A549 (cell line): ENCODE results near the gene SIVA1.

Source experiments
- EHMT2 ChIP-seq: fragments of 200-600 bp; sonication (generic); IDR thresholded peaks from 2 replicates; pipeline ENCODE4 v1.6.1; 2016; ENCODE audit warnings: antibody characterized with exemption, low read depth, mild to moderate bottlenecking, moderate library complexity
- ESRRA ChIP-seq: fragments of 150-350 bp; IDR thresholded peaks from 2 replicates; pipeline ENCODE4 v1.6.1; 2014; ENCODE audit warnings: mild to moderate bottlenecking, low read length, borderline replicate concordance
- POLR2A ChIP-seq: IDR thresholded peaks from 2 replicates; pipeline ENCODE4 v1.6.1; 2012; ENCODE audit warnings: mild to moderate bottlenecking, low read length
- RFX5 ChIP-seq: fragments of 450-650 bp; IDR thresholded peaks from 2 replicates; pipeline ENCODE4 v1.7.1; 2014; ENCODE audit warnings: antibody characterized with exemption, mild to moderate bottlenecking, moderate library complexity
- TF ChIP-seq, protein P1 (sequence below): fragments of >200 bp; sonication (Bioruptor Twin); formaldehyde crosslinking; IDR thresholded peaks from 3 replicates; pipeline ENCODE4 v1.5.1; 2016
- TF ChIP-seq, protein P2 (sequence below): fragments of 250-450 bp; sonication (Bioruptor Pico); IDR thresholded peaks from 2 replicates; pipeline ENCODE4 v1.5.0; 2021; ENCODE audit warnings: mild to moderate bottlenecking, moderate library complexity, borderline replicate concordance

DNA sequence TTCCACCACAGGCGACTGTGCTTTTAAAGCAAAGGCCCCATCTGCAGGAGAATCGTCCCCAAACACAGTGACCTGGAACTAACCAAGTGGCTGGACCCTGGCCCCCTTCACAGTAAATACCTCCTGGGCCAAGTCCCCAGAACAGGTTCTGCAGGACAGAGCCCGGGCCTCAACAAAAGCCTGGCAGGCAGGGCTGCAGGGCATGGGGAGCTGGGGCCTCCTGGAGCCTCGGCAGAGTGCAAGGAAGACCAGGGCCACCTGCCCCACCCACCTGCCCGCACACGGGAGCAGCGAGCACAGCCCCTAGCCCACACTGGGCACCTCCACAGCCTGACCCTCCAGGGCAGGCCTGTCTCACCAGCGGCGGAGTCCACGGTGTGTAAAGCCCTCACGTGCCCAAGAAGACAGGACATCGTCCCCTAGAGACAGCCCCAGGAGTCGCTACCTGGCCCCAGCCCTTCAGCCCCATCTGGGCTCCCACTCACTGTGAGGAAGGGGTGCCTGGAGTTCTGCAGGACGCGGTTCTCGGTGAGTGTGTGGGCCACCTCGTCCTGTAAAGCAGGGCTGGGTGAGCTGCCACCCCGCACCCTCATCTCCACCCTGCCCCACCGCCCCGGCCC is 21.6 kb downstream of the SIVA1 start:
- TF ChIP-seq, protein P1, sequence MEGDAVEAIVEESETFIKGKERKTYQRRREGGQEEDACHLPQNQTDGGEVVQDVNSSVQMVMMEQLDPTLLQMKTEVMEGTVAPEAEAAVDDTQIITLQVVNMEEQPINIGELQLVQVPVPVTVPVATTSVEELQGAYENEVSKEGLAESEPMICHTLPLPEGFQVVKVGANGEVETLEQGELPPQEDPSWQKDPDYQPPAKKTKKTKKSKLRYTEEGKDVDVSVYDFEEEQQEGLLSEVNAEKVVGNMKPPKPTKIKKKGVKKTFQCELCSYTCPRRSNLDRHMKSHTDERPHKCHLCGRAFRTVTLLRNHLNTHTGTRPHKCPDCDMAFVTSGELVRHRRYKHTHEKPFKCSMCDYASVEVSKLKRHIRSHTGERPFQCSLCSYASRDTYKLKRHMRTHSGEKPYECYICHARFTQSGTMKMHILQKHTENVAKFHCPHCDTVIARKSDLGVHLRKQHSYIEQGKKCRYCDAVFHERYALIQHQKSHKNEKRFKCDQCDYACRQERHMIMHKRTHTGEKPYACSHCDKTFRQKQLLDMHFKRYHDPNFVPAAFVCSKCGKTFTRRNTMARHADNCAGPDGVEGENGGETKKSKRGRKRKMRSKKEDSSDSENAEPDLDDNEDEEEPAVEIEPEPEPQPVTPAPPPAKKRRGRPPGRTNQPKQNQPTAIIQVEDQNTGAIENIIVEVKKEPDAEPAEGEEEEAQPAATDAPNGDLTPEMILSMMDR = no peak
- TF ChIP-seq RFX5 (no peak), EHMT2 (no peak), ESRRA (no peak), POLR2A (no peak)
- TF ChIP-seq, protein P2, sequence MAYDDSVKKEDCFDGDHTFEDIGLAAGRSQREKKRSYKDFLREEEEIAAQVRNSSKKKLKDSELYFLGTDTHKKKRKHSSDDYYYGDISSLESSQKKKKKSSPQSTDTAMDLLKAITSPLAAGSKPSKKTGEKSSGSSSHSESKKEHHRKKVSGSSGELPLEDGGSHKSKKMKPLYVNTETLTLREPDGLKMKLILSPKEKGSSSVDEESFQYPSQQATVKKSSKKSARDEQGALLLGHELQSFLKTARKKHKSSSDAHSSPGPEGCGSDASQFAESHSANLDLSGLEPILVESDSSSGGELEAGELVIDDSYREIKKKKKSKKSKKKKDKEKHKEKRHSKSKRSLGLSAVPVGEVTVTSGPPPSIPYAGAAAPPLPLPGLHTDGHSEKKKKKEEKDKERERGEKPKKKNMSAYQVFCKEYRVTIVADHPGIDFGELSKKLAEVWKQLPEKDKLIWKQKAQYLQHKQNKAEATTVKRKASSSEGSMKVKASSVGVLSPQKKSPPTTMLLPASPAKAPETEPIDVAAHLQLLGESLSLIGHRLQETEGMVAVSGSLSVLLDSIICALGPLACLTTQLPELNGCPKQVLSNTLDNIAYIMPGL = no peak
